ENCODE measurements around the gene PSME3. TPM values are rescaled to one million over a fixed set of nuclear protein-coding genes. Genes with fewer than 3 reads are reported as not detected.
A peak's percentile ranks its signal among the peaks of the same experiment; 100 is the strongest.

Gene PSME3
- total and polyA plus RNA-seq, 4 donors: 25.0 to 55.3 (median 39.8) TPM

DNA sequence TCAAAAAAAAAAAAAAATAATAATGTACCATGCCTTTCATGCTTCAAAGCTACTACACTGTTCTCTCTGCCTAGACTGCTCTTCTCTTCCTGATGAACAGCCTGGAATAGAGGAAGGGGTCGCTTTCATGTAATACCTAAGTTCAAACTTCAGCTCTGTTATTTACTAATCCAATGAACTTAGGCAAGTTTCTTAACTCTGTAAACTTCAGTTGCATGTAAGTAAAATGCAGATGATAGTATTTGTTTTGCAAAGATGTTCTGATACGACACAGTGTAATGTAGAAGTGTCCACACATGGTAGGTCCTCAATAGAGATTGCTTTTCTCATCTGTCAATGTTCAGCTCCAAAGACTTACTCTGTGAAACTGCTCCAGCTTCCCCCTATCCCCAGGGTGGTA, 41.2 kb upstream of the PSME3 start:
- Histone ChIP-seq H3K36me3 (ENCODE audit: control insufficient read depth in 4 of 4, insufficient read depth in 3 of 4, low read depth in 1 of 4, low read length in 3 of 4) (peaks cover 0 to 2% (median under 1%) of the 10 kb centered on the region in 4 donors), H3K4me3 (ENCODE audit: low read depth in 1 of 3, low read length in 3 of 3) (no peak overlapping the region), H3K9me3 (ENCODE audit: control insufficient read depth in 4 of 4, low read length in 3 of 4) (no peaks in the 10 kb centered on the region), H3K27ac (ENCODE audit: low read depth in 1 of 2, low read length in 2 of 2) (no peak overlapping the region), H3K4me1 (ENCODE audit: control insufficient read depth in 4 of 4, insufficient read depth in 4 of 4, low read length in 3 of 4) (peaks cover 3 to 12% (median 4%) of the 10 kb centered on the region in 4 donors), H3K27me3 (ENCODE audit: control insufficient read depth in 4 of 4, insufficient read depth in 4 of 4, low read length in 3 of 4) (no peaks in the 10 kb centered on the region), H3K9ac (ENCODE audit: low read depth in 1 of 2, low read length in 2 of 2) (no peak overlapping the region)
- TF ChIP-seq HNF4A (conservative IDR thresholded peaks at IDR 0.05) (peak; percentile 60 to 75), FOXA2 (IDR thresholded peaks at IDR 0.05) (peak; percentile 50), TAF1 (conservative IDR thresholded peaks at IDR 0.05) (no peak), HNF4G (IDR thresholded peaks at IDR 0.05) (peak; percentile 22), JUND (IDR thresholded peaks at IDR 0.05) (no peak), EGR1 (IDR thresholded peaks at IDR 0.05; ENCODE audit: low read depth in 2 of 2) (no peak), GABPA (IDR thresholded peaks at IDR 0.05 in 1 of 2, conservative IDR thresholded peaks at IDR 0.05 in 1 of 2) (no peak), SP1 (IDR thresholded peaks at IDR 0.05) (peak; percentile 46), RXRA (IDR thresholded peaks at IDR 0.05) (peak; percentile 45 to 48)
- WGBS: 30% methylated on average over 2 of the region's 2 CpGs
- no peak for DNase-seq (ENCODE audit: low spot score)

DNA sequence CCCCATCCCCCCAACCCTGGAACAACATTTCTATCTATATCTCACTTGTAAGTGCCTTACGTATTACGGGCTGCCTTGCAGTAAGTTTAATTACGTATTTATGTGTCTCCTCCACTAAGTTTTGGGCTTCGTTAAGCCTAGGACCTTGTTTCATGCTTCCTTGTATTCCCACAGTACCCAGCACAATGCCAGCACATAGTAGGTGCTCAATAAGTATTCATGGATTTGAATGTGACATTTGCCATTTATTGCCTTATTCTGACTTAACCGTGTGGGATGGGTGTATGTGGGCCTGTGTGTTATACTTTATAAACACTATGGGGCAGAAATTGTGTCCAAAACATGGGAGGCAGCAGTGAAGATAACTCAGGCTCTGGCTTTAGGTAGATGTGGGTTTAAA, 40.7 kb upstream of the PSME3 start:
- DNase-seq (ENCODE audit: low spot score): no peak
- H3K4me1 ChIP-seq (ENCODE audit: control insufficient read depth in 4 of 4, insufficient read depth in 4 of 4, low read length in 3 of 4): peaks cover 5 to 18% (median 10%) of the 10 kb centered on the region in 4 donors
- H3K27me3 ChIP-seq (ENCODE audit: control insufficient read depth in 4 of 4, insufficient read depth in 4 of 4, low read length in 3 of 4): no peaks in the 10 kb centered on the region
- TF ChIP-seq, protein P1, sequence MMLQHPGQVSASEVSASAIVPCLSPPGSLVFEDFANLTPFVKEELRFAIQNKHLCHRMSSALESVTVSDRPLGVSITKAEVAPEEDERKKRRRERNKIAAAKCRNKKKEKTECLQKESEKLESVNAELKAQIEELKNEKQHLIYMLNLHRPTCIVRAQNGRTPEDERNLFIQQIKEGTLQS (IDR thresholded peaks at IDR 0.05): no peak
- TF ChIP-seq, protein P2, sequence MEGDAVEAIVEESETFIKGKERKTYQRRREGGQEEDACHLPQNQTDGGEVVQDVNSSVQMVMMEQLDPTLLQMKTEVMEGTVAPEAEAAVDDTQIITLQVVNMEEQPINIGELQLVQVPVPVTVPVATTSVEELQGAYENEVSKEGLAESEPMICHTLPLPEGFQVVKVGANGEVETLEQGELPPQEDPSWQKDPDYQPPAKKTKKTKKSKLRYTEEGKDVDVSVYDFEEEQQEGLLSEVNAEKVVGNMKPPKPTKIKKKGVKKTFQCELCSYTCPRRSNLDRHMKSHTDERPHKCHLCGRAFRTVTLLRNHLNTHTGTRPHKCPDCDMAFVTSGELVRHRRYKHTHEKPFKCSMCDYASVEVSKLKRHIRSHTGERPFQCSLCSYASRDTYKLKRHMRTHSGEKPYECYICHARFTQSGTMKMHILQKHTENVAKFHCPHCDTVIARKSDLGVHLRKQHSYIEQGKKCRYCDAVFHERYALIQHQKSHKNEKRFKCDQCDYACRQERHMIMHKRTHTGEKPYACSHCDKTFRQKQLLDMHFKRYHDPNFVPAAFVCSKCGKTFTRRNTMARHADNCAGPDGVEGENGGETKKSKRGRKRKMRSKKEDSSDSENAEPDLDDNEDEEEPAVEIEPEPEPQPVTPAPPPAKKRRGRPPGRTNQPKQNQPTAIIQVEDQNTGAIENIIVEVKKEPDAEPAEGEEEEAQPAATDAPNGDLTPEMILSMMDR (IDR thresholded peaks at IDR 0.05; ENCODE audit: low read depth, low read length, missing input control): no peak
- TF ChIP-seq HNF4G (IDR thresholded peaks at IDR 0.05): no peak
- no peak for TF ChIP-seq HNF4A (conservative IDR thresholded peaks at IDR 0.05)
- no peak for TF ChIP-seq SP1 (IDR thresholded peaks at IDR 0.05)
- TF ChIP-seq EGR1 (IDR thresholded peaks at IDR 0.05; ENCODE audit: low read depth in 2 of 2): no peak
- no peak for TF ChIP-seq RXRA (IDR thresholded peaks at IDR 0.05)
- TF ChIP-seq, protein P3, sequence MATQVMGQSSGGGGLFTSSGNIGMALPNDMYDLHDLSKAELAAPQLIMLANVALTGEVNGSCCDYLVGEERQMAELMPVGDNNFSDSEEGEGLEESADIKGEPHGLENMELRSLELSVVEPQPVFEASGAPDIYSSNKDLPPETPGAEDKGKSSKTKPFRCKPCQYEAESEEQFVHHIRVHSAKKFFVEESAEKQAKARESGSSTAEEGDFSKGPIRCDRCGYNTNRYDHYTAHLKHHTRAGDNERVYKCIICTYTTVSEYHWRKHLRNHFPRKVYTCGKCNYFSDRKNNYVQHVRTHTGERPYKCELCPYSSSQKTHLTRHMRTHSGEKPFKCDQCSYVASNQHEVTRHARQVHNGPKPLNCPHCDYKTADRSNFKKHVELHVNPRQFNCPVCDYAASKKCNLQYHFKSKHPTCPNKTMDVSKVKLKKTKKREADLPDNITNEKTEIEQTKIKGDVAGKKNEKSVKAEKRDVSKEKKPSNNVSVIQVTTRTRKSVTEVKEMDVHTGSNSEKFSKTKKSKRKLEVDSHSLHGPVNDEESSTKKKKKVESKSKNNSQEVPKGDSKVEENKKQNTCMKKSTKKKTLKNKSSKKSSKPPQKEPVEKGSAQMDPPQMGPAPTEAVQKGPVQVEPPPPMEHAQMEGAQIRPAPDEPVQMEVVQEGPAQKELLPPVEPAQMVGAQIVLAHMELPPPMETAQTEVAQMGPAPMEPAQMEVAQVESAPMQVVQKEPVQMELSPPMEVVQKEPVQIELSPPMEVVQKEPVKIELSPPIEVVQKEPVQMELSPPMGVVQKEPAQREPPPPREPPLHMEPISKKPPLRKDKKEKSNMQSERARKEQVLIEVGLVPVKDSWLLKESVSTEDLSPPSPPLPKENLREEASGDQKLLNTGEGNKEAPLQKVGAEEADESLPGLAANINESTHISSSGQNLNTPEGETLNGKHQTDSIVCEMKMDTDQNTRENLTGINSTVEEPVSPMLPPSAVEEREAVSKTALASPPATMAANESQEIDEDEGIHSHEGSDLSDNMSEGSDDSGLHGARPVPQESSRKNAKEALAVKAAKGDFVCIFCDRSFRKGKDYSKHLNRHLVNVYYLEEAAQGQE (IDR thresholded peaks at IDR 0.05): no peak
- no peak for TF ChIP-seq YY1 (IDR thresholded peaks at IDR 0.05)
- TF ChIP-seq, protein P4, sequence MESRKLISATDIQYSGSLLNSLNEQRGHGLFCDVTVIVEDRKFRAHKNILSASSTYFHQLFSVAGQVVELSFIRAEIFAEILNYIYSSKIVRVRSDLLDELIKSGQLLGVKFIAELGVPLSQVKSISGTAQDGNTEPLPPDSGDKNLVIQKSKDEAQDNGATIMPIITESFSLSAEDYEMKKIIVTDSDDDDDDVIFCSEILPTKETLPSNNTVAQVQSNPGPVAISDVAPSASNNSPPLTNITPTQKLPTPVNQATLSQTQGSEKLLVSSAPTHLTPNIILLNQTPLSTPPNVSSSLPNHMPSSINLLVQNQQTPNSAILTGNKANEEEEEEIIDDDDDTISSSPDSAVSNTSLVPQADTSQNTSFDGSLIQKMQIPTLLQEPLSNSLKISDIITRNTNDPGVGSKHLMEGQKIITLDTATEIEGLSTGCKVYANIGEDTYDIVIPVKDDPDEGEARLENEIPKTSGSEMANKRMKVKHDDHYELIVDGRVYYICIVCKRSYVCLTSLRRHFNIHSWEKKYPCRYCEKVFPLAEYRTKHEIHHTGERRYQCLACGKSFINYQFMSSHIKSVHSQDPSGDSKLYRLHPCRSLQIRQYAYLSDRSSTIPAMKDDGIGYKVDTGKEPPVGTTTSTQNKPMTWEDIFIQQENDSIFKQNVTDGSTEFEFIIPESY (IDR thresholded peaks at IDR 0.05): no peak
- TF ChIP-seq FOXA1 (IDR thresholded peaks at IDR 0.05): no peak
- no peak for TF ChIP-seq JUND (IDR thresholded peaks at IDR 0.05)
- no peak for TF ChIP-seq TAF1 (conservative IDR thresholded peaks at IDR 0.05)
- TF ChIP-seq, protein P5, sequence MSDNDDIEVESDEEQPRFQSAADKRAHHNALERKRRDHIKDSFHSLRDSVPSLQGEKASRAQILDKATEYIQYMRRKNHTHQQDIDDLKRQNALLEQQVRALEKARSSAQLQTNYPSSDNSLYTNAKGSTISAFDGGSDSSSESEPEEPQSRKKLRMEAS (IDR thresholded peaks at IDR 0.05): no peak
- no peak for TF ChIP-seq NR2F2 (IDR thresholded peaks at IDR 0.05)
- TF ChIP-seq GABPA (IDR thresholded peaks at IDR 0.05 in 1 of 2, conservative IDR thresholded peaks at IDR 0.05 in 1 of 2): no peak
- TF ChIP-seq FOXA2 (IDR thresholded peaks at IDR 0.05): no peak
- TF ChIP-seq RAD21 (IDR thresholded peaks at IDR 0.05): no peak
- no peaks in the 10 kb centered on the region for H3K9me3 ChIP-seq (ENCODE audit: control insufficient read depth in 4 of 4, low read length in 3 of 4)
- peaks cover 0 to 2% (median under 1%) of the 10 kb centered on the region in 4 donors for H3K36me3 ChIP-seq (ENCODE audit: control insufficient read depth in 4 of 4, insufficient read depth in 3 of 4, low read depth in 1 of 4, low read length in 3 of 4)
- no peak overlapping the region for H3K9ac ChIP-seq (ENCODE audit: low read depth in 1 of 2, low read length in 2 of 2)
- 76% methylated on average over 5 of the region's 5 CpGs for WGBS
- no peak overlapping the region for H3K27ac ChIP-seq (ENCODE audit: low read depth in 1 of 2, low read length in 2 of 2)
- no peak overlapping the region for H3K4me3 ChIP-seq (ENCODE audit: low read depth in 1 of 3, low read length in 3 of 3)

Measured in liver (tissue), 9 donors.